Activated naive CD4-positive, alpha-beta T cell treated with anti-CD3 and anti-CD28 coated beads, Interleukin-2, amount 50 U/mL, for 16 hours (primary cell): ENCODE data around the gene SH3GL2.

Experiments used
- DNase-seq: peaks from one replicate; pipeline ENCODE4 v3.0.0-alpha.2; 2020

The SH3GL2 gene

GRCh38 chr9:17578911-17579793 is at the start of gene SH3GL2:
SH3GL2 (plus strand) TSS chr9:17579066.
- DNase-seq: no peak

- no peak for DNase-seq
These were observed 47.1 kb upstream of the SH3GL2 start for GRCh38 chr9:17531642-17532254.

- DNase-seq: no peak
These were observed 46.4 kb upstream of the SH3GL2 start for GRCh38 chr9:17532461-17532860.

- no peak for DNase-seq
These were observed 43.7 kb upstream of the SH3GL2 start for GRCh38 chr9:17535176-17535575.

- DNase-seq: no peak
These were observed 42.8 kb upstream of the SH3GL2 start for GRCh38 chr9:17536027-17536426.

- no peak for DNase-seq
These were observed 27.8 kb upstream of the SH3GL2 start for GRCh38 chr9:17551023-17551422.

- DNase-seq: no peak
These were observed 23.4 kb upstream of the SH3GL2 start for GRCh38 chr9:17555362-17556054.

- no peak for DNase-seq
These were observed 22.6 kb upstream of the SH3GL2 start for GRCh38 chr9:17556255-17556654.

GRCh38 chr9:17556935-17557334 is 21.9 kb upstream of the SH3GL2 start:
- DNase-seq: no peak

- no peak for DNase-seq
These were observed 7.0 kb upstream of the SH3GL2 start for GRCh38 chr9:17571825-17572224.

- DNase-seq: no peak
These were observed 4.5 kb upstream of the SH3GL2 start for GRCh38 chr9:17574342-17574741.

GRCh38 chr9:17578577-17578910 is 322 bp upstream of the SH3GL2 start:
- no peak for DNase-seq

GRCh38 chr9:17580119-17580518 is 1.3 kb downstream of the SH3GL2 start:
- no peak for DNase-seq

- no peak for DNase-seq
These were observed 8.2 kb downstream of the SH3GL2 start for GRCh38 chr9:17587113-17587512.

GRCh38 chr9:17588395-17588794 is 9.5 kb downstream of the SH3GL2 start:
- no peak for DNase-seq

GRCh38 chr9:17588941-17589340 is 10.1 kb downstream of the SH3GL2 start:
- DNase-seq: no peak

GRCh38 chr9:17589771-17590170 is 10.9 kb downstream of the SH3GL2 start:
- no peak for DNase-seq

- no peak for DNase-seq
These were observed 16.1 kb downstream of the SH3GL2 start for GRCh38 chr9:17594961-17595360.

GRCh38 chr9:17597977-17598376 is 19.1 kb downstream of the SH3GL2 start:
- no peak for DNase-seq

GRCh38 chr9:17600962-17601593 is 22.2 kb downstream of the SH3GL2 start:
- DNase-seq: no peak

GRCh38 chr9:17604556-17604955 is 25.7 kb downstream of the SH3GL2 start:
- DNase-seq: no peak

- no peak for DNase-seq
These were observed 30.6 kb downstream of the SH3GL2 start for GRCh38 chr9:17609312-17610005.

- DNase-seq: no peak
These were observed 32.5 kb downstream of the SH3GL2 start for GRCh38 chr9:17611342-17611741.
